NCI-H1105 treated with DMSO at 0.1 percent for 48 hours (cell line): ENCODE results near the gene TMTC1.
A peak's percentile ranks its signal among the peaks of the same experiment; 100 is the strongest.
"Not testable (repeated sequence)": the region's sequence is repeated elsewhere in the genome, so short reads cannot be mapped to it uniquely, and the experiment has no call there.

Experiments
- DNase-seq: peaks from one replicate; lab custom pipeline; 2025; lab: John Stamatoyannopoulos, UW

The TMTC1 gene

GRCh38 chr12:29572938-29573337, 210.8 kb downstream of the TMTC1 start:
- DNase-seq: no peak

DNA sequence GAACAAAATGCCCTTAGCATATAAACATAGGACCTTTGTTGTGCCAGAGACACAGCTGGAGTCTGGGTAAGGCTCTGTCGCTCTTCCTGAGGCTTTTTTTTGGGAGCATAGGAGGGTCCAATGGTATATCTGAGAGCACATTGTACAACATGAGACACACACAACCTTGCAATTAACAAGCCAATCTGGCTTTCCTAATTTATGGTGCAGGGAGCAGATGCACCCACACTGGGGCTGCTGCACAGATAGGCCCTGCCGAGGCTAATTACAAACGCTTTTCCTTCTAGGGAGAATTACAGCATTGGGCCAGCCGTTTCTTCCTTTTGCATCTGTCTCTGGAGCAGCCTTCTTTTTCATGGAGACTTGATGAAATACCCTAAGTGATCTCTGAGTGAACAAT, 211.3 kb downstream of the TMTC1 start:
- DNase-seq: no peak

GRCh38 chr12:29569132-29569757, 214.5 kb downstream of the TMTC1 start:
- peak; percentile 40 for DNase-seq

DNA sequence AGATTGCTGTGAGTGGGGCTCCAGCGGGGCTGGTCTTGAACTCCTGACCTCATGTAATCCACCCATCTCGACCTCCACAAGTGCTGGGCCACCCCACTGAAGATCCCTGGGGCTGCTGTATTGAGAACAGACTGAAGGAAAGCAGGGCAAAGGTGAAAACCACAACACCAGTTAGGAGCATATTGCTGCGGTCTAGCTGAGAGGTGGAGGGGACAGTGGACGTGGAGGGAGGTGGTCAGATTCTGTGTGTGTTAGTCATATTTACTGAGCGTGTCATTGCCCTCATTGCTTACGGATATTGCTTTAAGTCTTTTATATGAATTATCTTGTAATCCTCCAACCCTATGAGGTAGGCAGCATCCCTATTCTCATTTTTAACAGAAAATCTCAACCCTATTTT, 217.3 kb downstream of the TMTC1 start:
- DNase-seq: no peak

- DNase-seq: no peak
Observed at GRCh38 chr12:29565727-29566126, 218.0 kb downstream of the TMTC1 start.

DNA sequence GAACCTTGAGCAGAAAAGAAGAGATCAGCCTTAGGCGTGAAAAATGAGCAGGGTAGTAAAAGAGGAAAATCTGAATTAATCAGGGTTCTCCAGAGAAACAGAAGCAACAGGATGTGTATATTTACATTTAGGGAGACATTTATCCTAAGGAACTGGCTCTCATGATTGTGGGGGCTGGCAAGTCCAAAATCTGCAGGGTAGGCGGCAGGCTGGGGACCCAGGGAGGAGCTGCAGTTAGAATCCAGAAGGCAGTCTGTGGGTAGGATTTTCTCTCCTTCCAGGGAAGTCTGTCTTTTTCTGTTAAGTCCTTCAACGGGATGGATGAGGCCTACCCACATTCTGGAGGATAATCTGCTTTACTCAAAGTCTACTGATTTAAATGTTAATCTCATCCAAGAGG, 218.8 kb downstream of the TMTC1 start:
- no peak for DNase-seq

GRCh38 chr12:29563636-29564035, 220.1 kb downstream of the TMTC1 start:
- DNase-seq: no peak

GRCh38 chr12:29563071-29563470, 220.7 kb downstream of the TMTC1 start:
- DNase-seq: no peak

DNA sequence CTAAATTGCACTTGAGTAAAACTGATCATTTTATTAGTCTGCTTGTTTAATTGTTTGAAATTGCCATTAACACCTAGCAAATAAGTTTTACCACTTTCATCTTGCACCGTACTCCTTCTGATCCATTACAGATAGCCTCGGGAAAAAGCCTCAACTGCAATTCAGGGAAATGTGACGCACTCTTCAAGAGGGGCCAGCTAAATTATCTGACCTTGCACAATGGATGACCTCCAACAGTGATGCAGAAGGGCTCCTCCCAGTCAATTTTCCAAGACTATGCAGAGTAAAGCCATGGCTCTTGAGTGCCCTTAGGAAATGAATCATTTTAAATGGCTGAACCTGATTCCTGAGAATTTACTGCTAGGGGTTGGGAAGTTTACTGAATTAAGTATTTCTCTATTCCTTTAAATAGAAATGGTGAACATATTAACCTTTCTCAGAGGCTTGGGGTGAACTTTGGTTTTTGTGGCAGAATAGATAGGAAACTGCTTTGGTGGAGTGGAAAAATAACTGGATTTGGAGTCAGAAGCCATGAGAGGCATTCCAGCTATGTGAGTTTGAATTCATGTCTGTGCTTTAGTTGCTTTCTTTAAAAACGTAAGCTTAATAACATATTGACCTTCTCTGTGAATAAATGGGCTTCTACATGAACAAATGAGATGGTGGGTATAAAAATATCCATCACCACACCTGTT, 221.5 kb downstream of the TMTC1 start:
- no peak for DNase-seq

DNA sequence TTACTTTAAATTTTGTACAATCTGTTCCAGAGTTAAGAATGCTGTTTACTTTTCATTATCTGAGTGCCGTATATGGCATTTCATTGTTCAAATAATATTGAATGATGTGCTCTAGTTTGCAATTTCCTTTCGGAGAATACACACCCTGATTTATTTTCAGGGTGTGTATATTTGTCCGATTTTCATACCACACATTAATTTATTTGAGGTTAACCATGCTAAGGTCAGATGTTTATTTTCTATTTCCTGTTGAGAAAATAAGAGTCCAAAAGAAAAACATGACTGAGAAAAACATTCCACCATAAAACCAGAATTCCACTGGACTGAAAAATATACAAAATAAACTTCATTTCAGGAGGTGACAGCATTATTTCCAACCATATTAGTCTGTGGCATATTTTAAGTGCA, 222.1 kb downstream of the TMTC1 start:
- no peak for DNase-seq

GRCh38 chr12:29559198-29559597, 224.5 kb downstream of the TMTC1 start:
- no peak for DNase-seq

DNA sequence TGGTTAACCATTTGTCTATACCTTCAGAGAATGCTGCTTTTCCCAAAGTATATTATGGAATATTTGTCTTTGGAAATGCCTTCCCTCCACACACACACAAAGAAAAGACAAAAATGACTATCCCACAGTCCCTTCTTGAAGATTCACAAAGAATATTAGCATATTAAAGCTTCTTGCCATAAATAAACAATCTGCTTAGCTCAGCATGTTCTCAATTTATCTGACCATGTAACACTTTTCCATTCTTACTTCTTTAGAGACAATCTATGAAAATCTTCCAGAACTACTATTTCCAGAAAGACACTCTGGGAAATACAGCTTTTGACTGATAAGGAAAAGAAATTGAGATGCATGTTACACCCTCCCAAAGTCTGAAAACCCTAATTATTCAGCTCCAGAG, 227.4 kb downstream of the TMTC1 start:
- DNase-seq: no peak

DNA sequence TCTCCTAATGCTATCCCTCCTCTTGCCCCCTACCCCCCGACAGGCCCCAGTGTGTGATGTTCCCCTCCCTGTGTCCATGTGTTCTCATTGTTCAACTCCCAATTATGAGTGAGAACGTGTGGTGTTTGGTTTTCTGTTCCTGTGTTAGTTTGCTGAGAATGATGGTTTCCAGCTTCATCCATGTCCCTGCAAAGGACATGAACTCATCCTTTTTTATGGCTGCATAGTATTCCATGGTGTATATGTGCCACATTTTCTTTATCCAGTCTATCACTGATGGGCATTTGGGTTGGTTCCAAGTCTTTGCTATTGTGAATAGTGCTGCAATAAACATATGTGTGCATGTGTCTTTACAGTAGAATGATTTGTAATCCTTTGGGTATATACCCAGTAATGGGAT, 228.3 kb downstream of the TMTC1 start:
- not testable (repeated sequence) for DNase-seq

- no peak for DNase-seq
Observed at GRCh38 chr12:29552994-29553748, 230.6 kb downstream of the TMTC1 start.

DNA sequence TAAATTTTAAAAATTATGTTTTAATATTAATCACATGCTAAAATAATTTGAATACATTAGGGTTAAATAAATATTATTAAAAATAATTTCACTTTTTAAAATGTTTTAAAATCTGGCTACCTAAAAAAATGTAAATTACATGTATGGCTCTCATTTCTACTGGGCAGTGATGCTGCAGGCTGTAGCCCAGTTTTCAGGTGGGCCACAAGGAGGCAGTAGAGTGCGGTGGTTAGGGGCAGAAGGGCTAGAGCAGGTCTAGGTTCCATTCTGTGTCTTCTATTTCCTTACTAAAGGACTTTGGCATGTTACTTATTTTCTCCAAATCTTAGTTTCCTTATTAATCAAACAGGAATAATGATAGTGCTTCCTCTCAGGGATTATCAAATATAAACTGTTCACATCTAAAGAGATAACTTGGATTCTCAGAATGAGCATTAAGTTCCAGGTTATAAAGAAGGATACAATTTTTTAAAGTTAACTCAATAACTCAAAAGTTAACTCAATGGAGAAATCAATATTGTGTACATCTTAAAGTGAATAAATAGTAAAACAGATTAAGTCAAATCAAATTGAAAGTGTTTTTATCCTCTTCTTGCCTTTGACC, 231.3 kb downstream of the TMTC1 start:
- peak; percentile 66 for DNase-seq

DNA sequence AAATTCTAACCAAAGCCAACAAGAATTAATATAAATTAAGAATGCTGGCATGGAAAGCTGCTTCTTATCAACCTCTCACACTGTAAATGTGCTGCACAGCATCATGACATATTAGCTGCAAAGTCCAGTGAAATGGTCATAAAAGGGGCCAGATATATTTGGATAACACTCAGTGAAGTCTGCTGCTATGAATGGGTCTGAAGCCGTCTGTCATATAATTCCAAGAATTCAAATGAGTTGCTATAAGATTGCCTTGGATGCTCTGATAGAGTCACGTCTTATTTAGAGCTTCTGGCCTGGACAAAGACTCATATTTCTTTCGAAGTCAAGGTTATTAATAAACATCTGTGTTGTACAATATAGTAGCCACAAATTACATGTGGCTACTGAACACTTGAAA, 231.9 kb downstream of the TMTC1 start:
- DNase-seq: no peak

- no peak for DNase-seq
Observed at GRCh38 chr12:29547864-29548263, 235.9 kb downstream of the TMTC1 start.

DNA sequence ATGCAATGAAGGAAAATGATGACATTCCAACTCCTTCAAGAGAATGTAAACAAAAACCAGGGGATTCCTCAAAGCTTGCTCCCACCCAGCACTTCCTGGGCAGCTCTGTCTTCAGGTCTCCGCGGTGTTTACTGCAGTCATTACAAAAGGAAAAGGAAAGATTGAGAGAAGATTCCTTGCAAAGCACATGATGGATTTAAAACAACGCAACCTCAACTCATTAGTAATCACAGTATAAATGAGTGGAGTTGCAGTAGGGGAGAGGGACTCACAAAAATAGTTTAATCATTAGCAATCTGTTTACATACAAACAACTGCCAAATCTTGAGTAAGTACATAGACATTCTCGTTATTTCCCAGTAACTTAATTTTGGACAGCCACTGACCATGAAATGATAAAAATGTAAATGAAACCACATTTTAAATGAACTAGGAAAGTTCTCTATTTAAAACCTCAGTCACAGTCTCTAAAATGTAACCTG, 236.6 kb downstream of the TMTC1 start:
- no peak for DNase-seq

GRCh38 chr12:29546000-29546399, 237.7 kb downstream of the TMTC1 start:
- no peak for DNase-seq

DNA sequence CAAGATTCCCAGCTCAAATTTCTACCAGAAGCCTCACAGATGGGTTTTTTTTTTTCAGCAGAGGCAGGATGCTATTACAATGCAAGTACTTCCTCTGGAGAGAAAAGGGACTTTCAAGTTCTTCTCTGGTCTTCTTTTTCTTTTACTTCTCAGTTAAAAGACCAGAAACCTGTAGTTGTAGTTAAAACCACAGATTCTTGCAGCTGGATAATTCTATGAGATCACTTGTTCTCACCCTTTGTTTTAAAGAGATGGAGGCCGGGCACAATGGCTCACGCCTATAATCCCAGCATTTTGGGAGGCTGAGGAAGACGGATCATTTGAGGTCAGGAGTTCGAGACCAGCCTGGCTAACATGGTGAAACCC, 238.7 kb downstream of the TMTC1 start:
- DNase-seq: no peak

DNA sequence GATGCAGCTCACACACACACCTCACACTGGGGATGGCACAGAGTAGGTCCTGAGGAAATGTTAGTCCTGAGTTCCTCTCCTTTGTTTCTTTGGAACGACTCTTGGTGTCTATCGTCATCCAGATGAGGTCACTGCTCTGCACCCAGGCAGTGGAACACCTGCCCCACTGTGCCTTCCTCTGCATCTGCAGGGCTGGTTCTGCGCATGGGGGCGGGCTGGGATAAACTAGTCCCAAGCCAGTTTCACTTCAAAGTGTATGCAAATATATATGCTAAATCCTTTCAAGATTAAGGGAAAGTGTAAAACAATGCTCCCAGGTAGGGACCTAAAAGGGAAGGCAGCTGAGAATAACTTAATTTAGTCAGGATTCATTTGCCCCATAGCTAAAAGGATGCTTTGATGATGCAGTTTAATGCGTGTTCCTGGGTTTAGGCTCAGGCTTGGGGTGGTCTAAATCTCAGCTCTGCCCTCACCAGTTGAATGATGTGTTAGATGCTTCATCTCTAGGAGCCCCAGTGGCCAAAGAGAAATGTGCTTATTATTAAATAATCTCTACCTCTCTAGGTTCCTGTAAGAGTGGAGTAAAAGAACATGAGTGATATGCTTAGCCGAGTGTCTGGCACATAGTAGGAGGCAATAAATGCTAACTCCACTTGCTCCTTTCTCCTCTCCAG, 239.2 kb downstream of the TMTC1 start:
- no peak for DNase-seq

DNA sequence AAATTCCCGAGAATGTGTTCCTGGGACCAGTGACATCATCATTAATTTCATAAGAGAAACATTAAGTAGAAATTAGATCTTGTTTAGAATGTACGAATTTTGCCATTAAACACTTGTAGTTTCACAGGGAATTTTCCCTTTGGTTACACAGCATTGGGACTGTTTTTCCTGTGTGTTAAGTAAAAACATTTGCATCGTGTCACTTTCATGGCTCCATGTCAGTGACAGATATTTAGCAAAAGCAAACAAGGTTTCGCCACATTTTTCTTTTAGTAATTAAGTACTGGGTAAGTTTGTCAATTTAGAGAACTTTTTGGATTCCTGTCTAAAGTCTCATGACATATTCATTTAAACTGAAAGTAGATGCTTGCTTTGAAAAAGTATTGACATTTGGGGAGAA, 240.7 kb downstream of the TMTC1 start:
- DNase-seq: no peak
